ENCODE measurements around the gene SEPTIN1.

Gene SEPTIN1

DNA sequence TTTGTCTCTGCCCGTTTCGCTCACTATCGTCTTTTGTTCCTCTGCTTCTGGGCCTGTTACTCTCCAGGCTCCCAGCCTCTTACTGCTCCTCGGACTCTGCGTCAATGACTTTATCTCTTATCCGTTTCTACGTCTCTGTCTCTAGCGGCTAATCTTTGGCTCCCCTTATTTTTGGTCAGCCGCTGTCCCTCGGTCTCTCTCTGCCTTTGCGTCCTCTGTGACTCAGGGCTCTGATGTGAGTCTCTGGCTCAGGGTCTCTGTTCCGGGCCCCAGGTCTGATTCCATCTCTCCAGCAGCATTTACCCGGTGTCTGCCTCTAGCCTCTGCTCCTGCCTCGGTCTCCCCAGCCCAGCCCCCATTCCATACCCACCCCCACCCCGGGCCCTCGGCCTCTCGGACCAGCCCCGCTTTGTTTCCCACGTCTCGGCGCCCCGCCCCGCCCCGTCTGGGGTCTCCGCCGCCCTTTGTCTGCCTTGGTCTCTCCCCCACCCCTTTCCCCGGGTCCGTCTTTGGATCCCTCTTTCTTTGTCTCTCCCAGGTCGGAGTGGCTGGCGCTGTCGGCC, 12.3 kb upstream of the SEPTIN1 start:
- Histone ChIP-seq H3K9ac (ENCODE audit: low read depth in 1 of 2, low read length in 2 of 2) (peak overlapping the region; percentile 52 to 73), H3K27me3 (ENCODE audit: control insufficient read depth in 2 of 2, insufficient read depth in 2 of 2, low read length in 2 of 2) (no peaks in the 10 kb centered on the region), H3K27ac (ENCODE audit: low read depth in 2 of 2, low read length in 2 of 2) (peak overlapping the region; percentile 29 to 68), H3K4me3 (ENCODE audit: low read length in 2 of 2) (peak overlapping the region; percentile 71 to 75), H3K4me1 (ENCODE audit: control insufficient read depth in 2 of 2, insufficient read depth in 2 of 2, low read length in 2 of 2) (peaks cover 8 to 13% of the 10 kb centered on the region in 2 donors), H3K36me3 (ENCODE audit: control insufficient read depth in 2 of 2, insufficient read depth in 2 of 2, low read length in 2 of 2) (peaks cover 0 to 11% of the 10 kb centered on the region in 2 donors), H3K9me3 (ENCODE audit: control insufficient read depth in 2 of 2, low read length in 2 of 2) (no peaks in the 10 kb centered on the region)

DNA sequence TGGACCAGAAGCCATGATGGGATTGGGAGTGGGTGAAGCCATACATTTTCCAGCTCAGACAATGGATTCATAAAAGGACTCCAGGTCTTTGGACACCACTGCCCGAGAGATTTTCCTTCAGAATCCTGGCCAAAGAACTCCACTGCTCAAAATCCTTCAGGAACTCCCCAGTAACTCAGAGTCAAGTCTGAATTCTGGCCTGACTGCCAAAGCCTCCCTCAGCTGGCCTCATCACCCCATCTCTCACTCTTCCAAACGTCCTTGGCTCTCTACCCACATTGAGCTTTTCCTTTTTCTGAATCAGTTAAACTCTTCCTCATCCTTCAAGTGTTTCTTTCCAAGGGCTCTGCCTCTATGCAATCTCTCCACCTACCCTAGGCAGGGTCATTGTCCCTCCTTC, 1.2 kb upstream of the SEPTIN1 start:
- Histone ChIP-seq H3K4me3 (ENCODE audit: low read length in 2 of 2) (no peak overlapping the region), H3K36me3 (ENCODE audit: control insufficient read depth in 2 of 2, insufficient read depth in 2 of 2, low read length in 2 of 2) (no peaks in the 10 kb centered on the region), H3K27me3 (ENCODE audit: control insufficient read depth in 2 of 2, insufficient read depth in 2 of 2, low read length in 2 of 2) (no peaks in the 10 kb centered on the region), H3K4me1 (ENCODE audit: control insufficient read depth in 2 of 2, insufficient read depth in 2 of 2, low read length in 2 of 2) (peaks cover 7 to 8% of the 10 kb centered on the region in 2 donors), H3K27ac (ENCODE audit: low read depth in 2 of 2, low read length in 2 of 2) (no peak overlapping the region), H3K9ac (ENCODE audit: low read depth in 1 of 2, low read length in 2 of 2) (no peak overlapping the region), H3K9me3 (ENCODE audit: control insufficient read depth in 2 of 2, low read length in 2 of 2) (no peaks in the 10 kb centered on the region)

DNA sequence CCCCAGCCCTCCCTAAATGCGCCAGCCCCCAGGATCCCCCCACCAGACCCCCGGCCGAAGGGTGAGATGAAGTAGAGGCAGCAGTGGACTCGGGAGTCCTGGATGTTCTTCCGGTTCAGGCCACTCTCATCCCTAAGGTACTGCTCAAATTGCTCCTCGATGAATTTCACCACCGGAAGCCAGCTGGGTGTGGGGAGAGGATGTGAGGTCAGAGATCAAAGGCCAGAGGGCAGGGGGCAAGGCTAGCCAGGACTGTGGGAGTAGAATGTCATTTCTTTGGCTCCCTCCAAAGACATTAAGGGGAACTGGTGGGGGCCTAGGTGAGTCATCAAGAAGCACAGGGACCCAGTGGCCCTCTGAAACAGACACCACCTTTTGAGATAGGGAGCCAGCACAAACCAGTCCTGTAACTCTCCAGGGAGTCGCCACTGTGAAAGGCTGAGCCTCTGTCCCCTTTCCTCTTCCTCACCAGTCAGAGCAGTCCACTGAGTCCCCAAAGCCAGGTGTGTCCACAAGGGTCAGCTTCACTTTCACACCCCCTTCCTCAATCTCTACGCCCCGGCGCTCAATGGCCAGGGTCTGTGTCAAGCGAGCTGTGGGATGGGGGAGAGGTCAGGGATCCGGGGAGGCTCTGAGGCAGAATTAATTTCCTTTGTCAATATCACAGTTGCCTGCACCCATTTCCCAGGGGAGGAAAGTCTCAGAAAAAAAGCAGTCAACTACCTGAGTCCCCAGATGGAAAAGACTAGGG, 895 bp downstream of the SEPTIN1 start:
- Histone ChIP-seq H3K36me3 (ENCODE audit: control insufficient read depth in 2 of 2, insufficient read depth in 2 of 2, low read length in 2 of 2) (no peaks in the 10 kb centered on the region), H3K27me3 (ENCODE audit: control insufficient read depth in 2 of 2, insufficient read depth in 2 of 2, low read length in 2 of 2) (no peaks in the 10 kb centered on the region), H3K27ac (ENCODE audit: low read depth in 2 of 2, low read length in 2 of 2) (peak overlapping the region in 1 of 2 donors; percentile 18), H3K9ac (ENCODE audit: low read depth in 1 of 2, low read length in 2 of 2) (peak overlapping the region in 1 of 2 donors; percentile 35), H3K4me3 (ENCODE audit: low read length in 2 of 2) (peak overlapping the region in 1 of 2 donors; percentile 68), H3K4me1 (ENCODE audit: control insufficient read depth in 2 of 2, insufficient read depth in 2 of 2, low read length in 2 of 2) (peaks cover 16% of the 10 kb centered on the region in 2 donors), H3K9me3 (ENCODE audit: control insufficient read depth in 2 of 2, low read length in 2 of 2) (no peaks in the 10 kb centered on the region)

DNA sequence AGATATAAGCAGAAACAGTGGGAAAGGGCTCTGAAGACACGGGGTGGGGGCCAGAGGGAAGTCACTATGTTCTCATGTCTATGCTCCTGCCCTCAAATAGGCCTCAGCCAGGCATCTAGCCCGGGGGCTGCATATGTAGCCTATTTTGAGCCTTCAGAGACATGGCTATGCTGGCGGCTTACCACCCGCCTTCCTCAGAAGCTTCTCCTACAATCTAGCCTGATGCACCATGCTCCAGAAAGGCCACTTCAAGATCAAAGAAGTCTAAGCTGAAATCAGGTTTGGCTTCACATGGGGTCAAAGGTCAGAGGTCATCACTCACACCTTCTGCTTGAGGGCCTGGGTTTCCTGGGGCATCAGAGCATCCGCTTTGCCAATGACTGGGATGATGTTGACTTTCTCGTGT, 1.6 kb downstream of the SEPTIN1 start:
- H3K27ac ChIP-seq (ENCODE audit: low read depth in 2 of 2, low read length in 2 of 2), result no peak overlapping the region
- H3K36me3 ChIP-seq (ENCODE audit: control insufficient read depth in 2 of 2, insufficient read depth in 2 of 2, low read length in 2 of 2), result no peaks in the 10 kb centered on the region
- H3K9me3 ChIP-seq (ENCODE audit: control insufficient read depth in 2 of 2, low read length in 2 of 2), result no peaks in the 10 kb centered on the region
- H3K9ac ChIP-seq (ENCODE audit: low read depth in 1 of 2, low read length in 2 of 2), result no peak overlapping the region
- no peaks in the 10 kb centered on the region for H3K27me3 ChIP-seq (ENCODE audit: control insufficient read depth in 2 of 2, insufficient read depth in 2 of 2, low read length in 2 of 2)
- H3K4me1 ChIP-seq (ENCODE audit: control insufficient read depth in 2 of 2, insufficient read depth in 2 of 2, low read length in 2 of 2), result peaks cover 16% of the 10 kb centered on the region in 2 donors
- H3K4me3 ChIP-seq (ENCODE audit: low read length in 2 of 2), result no peak overlapping the region

DNA sequence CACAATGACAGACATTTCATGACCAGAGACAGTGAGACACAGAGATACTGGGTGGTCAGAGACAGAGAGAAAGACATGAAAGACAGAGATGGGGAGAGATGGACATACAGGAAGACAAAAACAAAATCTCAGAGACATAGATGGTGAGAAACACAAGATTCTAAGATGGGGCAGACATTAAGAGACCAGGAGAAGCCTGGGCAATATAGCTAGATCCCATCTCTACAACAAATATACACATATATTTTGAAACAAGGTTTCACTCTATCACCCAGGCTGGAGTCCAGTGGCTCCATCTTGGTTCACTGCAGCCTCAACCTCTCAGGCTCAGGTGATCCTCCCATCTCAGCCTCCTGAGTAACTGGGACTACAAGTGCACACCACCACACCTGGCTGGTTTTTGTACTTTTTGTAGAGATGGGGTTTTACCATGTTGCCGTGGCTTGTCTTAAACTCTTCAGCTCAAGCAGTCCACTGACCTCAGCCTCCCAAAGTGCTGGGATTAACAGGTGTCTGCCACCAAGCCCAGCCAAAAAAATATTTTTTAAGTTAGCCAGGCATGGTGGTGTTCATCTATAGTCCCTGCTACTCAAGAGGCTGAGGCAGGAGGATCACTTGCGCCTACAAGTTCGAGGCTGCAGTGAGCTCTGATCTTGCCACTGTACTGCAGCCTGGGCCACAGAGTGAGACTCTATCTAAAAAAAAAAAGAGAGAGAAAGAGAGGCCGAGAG, 2.1 kb downstream of the SEPTIN1 start:
- peaks cover 16% of the 10 kb centered on the region in 2 donors for H3K4me1 ChIP-seq (ENCODE audit: control insufficient read depth in 2 of 2, insufficient read depth in 2 of 2, low read length in 2 of 2)
- H3K9me3 ChIP-seq (ENCODE audit: control insufficient read depth in 2 of 2, low read length in 2 of 2), result no peaks in the 10 kb centered on the region
- no peaks in the 10 kb centered on the region for H3K27me3 ChIP-seq (ENCODE audit: control insufficient read depth in 2 of 2, insufficient read depth in 2 of 2, low read length in 2 of 2)
- H3K27ac ChIP-seq (ENCODE audit: low read depth in 2 of 2, low read length in 2 of 2), result no peak overlapping the region
- H3K9ac ChIP-seq (ENCODE audit: low read depth in 1 of 2, low read length in 2 of 2), result no peak overlapping the region
- no peak overlapping the region for H3K4me3 ChIP-seq (ENCODE audit: low read length in 2 of 2)
- H3K36me3 ChIP-seq (ENCODE audit: control insufficient read depth in 2 of 2, insufficient read depth in 2 of 2, low read length in 2 of 2), result no peaks in the 10 kb centered on the region

DNA sequence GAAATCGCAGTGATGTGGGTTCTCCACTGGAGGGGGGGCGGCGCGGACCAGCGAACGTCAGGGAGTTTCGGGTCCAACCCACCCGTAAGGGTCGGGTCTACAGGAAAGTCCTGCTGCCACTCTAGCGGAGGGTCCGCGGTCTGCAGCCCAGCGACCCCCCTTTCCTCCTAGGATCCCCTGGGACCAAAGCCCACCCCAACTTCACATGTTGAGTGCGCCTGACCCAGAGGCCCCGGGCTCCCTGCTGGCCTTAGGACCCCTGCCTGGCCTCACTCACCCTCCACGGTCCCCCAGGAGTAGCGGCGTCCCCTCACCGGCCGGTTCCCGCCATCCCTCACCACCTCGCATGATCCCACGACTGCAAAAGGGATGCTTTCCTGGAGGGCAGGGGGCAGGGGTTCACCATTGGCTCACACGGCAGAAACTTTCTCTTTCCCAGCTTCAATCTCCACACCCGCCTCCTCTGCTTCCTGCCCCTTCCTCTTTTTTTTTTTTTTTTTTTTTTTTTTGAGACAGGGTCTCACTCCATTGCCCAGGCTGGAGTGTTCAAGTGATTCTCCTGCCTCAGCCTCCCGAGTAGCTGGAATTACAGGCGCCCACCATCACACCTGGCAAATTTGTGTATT, 3.1 kb downstream of the SEPTIN1 start:
- H3K36me3 ChIP-seq (ENCODE audit: control insufficient read depth in 2 of 2, insufficient read depth in 2 of 2, low read length in 2 of 2), result no peaks in the 10 kb centered on the region
- no peaks in the 10 kb centered on the region for H3K9me3 ChIP-seq (ENCODE audit: control insufficient read depth in 2 of 2, low read length in 2 of 2)
- H3K27me3 ChIP-seq (ENCODE audit: control insufficient read depth in 2 of 2, insufficient read depth in 2 of 2, low read length in 2 of 2), result no peaks in the 10 kb centered on the region
- peak overlapping the region; percentile 99 to 100 for H3K27ac ChIP-seq (ENCODE audit: low read depth in 2 of 2, low read length in 2 of 2)
- peak overlapping the region; percentile 61 to 93 for H3K9ac ChIP-seq (ENCODE audit: low read depth in 1 of 2, low read length in 2 of 2)
- peak overlapping the region; percentile 83 to 92 for H3K4me3 ChIP-seq (ENCODE audit: low read length in 2 of 2)
- H3K4me1 ChIP-seq (ENCODE audit: control insufficient read depth in 2 of 2, insufficient read depth in 2 of 2, low read length in 2 of 2), result peaks cover 16% of the 10 kb centered on the region in 2 donors

DNA sequence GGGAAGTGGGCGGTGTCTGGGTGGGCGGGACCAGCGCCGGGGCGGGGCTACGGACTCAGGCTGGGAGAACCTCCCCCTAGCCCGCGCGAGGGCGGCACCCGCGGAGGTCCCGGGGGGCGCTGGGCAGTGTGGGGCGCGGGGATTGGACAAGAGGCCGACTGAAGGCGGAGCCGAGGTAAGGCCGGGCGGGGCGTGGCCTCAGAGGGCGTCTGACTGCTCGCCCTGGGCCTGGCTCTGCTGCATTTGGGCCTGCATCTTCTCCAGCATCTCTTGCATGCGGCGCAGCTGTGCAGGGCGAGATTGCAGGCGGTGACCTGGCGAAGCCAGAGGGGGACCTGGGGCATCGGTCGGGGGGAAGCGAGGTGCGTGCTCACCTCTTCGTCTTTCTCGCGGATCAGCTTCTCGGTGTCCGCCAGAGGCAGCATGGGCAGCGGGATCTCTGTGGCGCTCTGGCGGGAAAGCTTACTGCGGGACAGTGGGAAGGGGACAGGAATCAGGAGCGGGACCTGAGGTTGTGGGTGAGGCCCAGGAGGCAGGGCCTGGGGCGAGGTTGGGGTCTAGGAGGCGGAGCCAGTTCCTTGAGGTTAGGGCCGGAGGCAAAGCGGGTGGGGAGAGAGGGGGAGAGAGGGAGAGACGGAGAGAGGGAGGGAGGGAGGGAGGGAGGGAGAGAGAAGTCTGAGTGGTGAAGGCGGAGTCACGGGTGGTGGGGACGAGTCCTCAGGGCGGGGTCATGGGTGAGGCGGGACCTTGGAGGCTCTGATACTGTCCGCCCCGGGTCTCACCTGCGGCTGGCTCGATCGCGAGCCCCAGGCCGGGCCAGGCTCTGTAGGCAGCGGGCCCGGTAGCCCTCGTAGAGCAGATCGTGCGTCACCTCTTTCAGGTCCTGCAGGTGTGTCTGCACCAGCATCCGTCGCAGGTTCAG, 3.9 kb downstream of the SEPTIN1 start:
- Histone ChIP-seq H3K27me3 (ENCODE audit: control insufficient read depth in 2 of 2, insufficient read depth in 2 of 2, low read length in 2 of 2) (no peaks in the 10 kb centered on the region), H3K9ac (ENCODE audit: low read depth in 1 of 2, low read length in 2 of 2) (peak overlapping the region; percentile 86 to 94), H3K4me1 (ENCODE audit: control insufficient read depth in 2 of 2, insufficient read depth in 2 of 2, low read length in 2 of 2) (peaks cover 16% of the 10 kb centered on the region in 2 donors), H3K4me3 (ENCODE audit: low read length in 2 of 2) (peak overlapping the region; percentile 83 to 92), H3K27ac (ENCODE audit: low read depth in 2 of 2, low read length in 2 of 2) (peak overlapping the region; percentile 100), H3K9me3 (ENCODE audit: control insufficient read depth in 2 of 2, low read length in 2 of 2) (no peaks in the 10 kb centered on the region), H3K36me3 (ENCODE audit: control insufficient read depth in 2 of 2, insufficient read depth in 2 of 2, low read length in 2 of 2) (no peaks in the 10 kb centered on the region)

DNA sequence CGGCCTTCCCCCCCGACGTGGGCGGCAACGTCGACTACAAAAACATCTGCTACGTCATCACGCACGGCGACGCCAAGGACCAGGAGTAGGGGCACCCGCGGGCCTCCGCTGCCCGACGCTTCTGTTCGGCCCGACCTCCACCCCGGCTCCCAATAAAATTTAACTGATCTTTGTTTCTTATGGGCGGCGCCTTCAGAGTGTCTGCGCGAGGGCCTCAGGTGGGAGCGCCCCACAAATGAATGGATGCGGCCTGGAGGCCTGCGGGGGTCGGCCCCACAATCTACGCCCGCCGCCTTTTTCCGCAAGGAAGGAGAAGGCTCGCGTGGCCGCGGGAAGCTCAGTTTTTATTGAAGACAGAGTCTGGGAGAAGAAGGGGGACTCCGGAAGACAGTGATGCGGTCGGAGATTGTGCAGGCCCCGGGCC, 4.5 kb downstream of the SEPTIN1 start:
- no peaks in the 10 kb centered on the region for H3K9me3 ChIP-seq (ENCODE audit: control insufficient read depth in 2 of 2, low read length in 2 of 2)
- H3K9ac ChIP-seq (ENCODE audit: low read depth in 1 of 2, low read length in 2 of 2), result peak overlapping the region; percentile 92 to 94
- no peaks in the 10 kb centered on the region for H3K36me3 ChIP-seq (ENCODE audit: control insufficient read depth in 2 of 2, insufficient read depth in 2 of 2, low read length in 2 of 2)
- H3K4me1 ChIP-seq (ENCODE audit: control insufficient read depth in 2 of 2, insufficient read depth in 2 of 2, low read length in 2 of 2), result peaks cover 16% of the 10 kb centered on the region in 2 donors
- no peaks in the 10 kb centered on the region for H3K27me3 ChIP-seq (ENCODE audit: control insufficient read depth in 2 of 2, insufficient read depth in 2 of 2, low read length in 2 of 2)
- H3K27ac ChIP-seq (ENCODE audit: low read depth in 2 of 2, low read length in 2 of 2), result peak overlapping the region; percentile 100
- peak overlapping the region; percentile 77 to 82 for H3K4me3 ChIP-seq (ENCODE audit: low read length in 2 of 2)

DNA sequence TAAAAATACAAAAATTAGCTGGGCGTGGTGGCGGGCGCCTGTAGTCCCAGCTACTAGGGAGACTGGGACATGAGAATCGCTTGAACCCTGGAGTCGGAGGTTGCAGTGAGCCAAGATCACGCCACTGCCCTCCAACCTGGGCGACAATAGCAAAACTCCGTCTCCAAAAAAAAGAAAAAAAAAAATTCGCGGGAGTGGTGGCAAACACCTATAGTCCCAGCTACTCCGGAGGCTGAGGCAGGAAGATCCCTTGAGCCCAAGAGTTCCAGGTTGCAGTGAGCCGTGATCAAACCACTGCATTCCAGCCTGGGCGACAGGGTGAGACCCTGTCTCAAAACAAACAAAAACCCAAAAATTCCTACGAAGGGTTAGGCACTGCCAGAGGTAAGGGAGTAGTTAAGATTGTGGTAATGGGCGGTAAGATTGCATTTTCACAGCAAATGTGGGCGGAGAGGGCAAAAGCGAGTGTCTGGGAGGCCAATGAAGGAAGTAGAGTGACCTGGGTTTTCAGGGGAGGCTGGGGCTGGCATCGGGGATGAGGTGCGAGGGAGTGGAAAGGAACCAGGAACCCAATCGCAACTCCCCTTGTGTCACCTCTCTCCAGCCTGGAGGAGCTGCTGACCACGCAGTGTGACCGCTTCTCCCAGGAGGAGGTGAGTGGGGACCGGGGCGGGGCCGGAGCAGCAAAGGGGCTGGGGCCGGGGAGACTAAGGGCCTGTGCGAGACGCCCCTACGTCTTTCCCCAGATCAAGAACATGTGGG, 5.1 kb downstream of the SEPTIN1 start:
- Histone ChIP-seq H3K27ac (ENCODE audit: low read depth in 2 of 2, low read length in 2 of 2) (peak overlapping the region; percentile 100), H3K9ac (ENCODE audit: low read depth in 1 of 2, low read length in 2 of 2) (peak overlapping the region; percentile 92 to 94), H3K36me3 (ENCODE audit: control insufficient read depth in 2 of 2, insufficient read depth in 2 of 2, low read length in 2 of 2) (no peaks in the 10 kb centered on the region), H3K9me3 (ENCODE audit: control insufficient read depth in 2 of 2, low read length in 2 of 2) (no peaks in the 10 kb centered on the region), H3K4me1 (ENCODE audit: control insufficient read depth in 2 of 2, insufficient read depth in 2 of 2, low read length in 2 of 2) (peaks cover 16% of the 10 kb centered on the region in 2 donors), H3K4me3 (ENCODE audit: low read length in 2 of 2) (peak overlapping the region; percentile 77 to 82), H3K27me3 (ENCODE audit: control insufficient read depth in 2 of 2, insufficient read depth in 2 of 2, low read length in 2 of 2) (no peaks in the 10 kb centered on the region)
